ENCODE measurements around the gene HOMEZ. TPM values are rescaled to one million over a fixed set of nuclear protein-coding genes. Genes with fewer than 3 reads are reported as not detected.

Gene HOMEZ
- total and polyA plus RNA-seq, 2 donors from 2014 or later, result 14.8 to 18.5 TPM

GRCh38 chr14:23324455-23324846, 38.5 kb upstream of the HOMEZ start:
- Histone ChIP-seq H3K4me3 (ENCODE audit: low read length in 3 of 3) (no peak overlapping the region), H3K9me3 (ENCODE audit: control insufficient read depth in 2 of 3, insufficient read depth in 1 of 3, low read length in 3 of 3) (no peaks in the 10 kb centered on the region), H3K27me3 (ENCODE audit: control insufficient read depth, insufficient read depth, low read length) (no peaks in the 10 kb centered on the region), H3K9ac (ENCODE audit: low read length in 3 of 3) (no peak overlapping the region), H3K36me3 (ENCODE audit: control insufficient read depth in 2 of 3, insufficient read depth in 3 of 3, low read length in 3 of 3) (peaks cover 9 to 25% (median 10%) of the 10 kb centered on the region in 3 donors), H3K4me1 (ENCODE audit: control insufficient read depth in 2 of 3, insufficient read depth in 2 of 3, low read depth in 1 of 3, low read length in 3 of 3) (peaks cover 3 to 19% (median 16%) of the 10 kb centered on the region in 3 donors), H3K27ac (ENCODE audit: low read depth in 2 of 2, low read length in 2 of 2) (no peak overlapping the region)
- FAIRE-seq (no peak), DNase-seq (no peak)
- no peak for TF ChIP-seq CTCF (IDR thresholded peaks at IDR 0.05; ENCODE audit: borderline replicate concordance, extremely low read depth, insufficient read depth)
- intact Hi-C loops (cut with DNase I), result no loop called here

GRCh38 chr14:23323838-23324454, 38.0 kb upstream of the HOMEZ start:
- Histone ChIP-seq H3K9me3 (ENCODE audit: control insufficient read depth in 2 of 3, insufficient read depth in 1 of 3, low read length in 3 of 3) (no peaks in the 10 kb centered on the region), H3K4me3 (ENCODE audit: low read length in 3 of 3) (no peak overlapping the region), H3K27me3 (ENCODE audit: control insufficient read depth, insufficient read depth, low read length) (no peaks in the 10 kb centered on the region), H3K4me1 (ENCODE audit: control insufficient read depth in 2 of 3, insufficient read depth in 2 of 3, low read depth in 1 of 3, low read length in 3 of 3) (peaks cover 3 to 19% (median 16%) of the 10 kb centered on the region in 3 donors), H3K36me3 (ENCODE audit: control insufficient read depth in 2 of 3, insufficient read depth in 3 of 3, low read length in 3 of 3) (peaks cover 9 to 25% (median 10%) of the 10 kb centered on the region in 3 donors), H3K27ac (ENCODE audit: low read depth in 2 of 2, low read length in 2 of 2) (no peak overlapping the region), H3K9ac (ENCODE audit: low read length in 3 of 3) (no peak overlapping the region)
- DNase-seq (no peak), FAIRE-seq (no peak)
- intact Hi-C loops (cut with DNase I), result no loop called here
- no peak for TF ChIP-seq CTCF (IDR thresholded peaks at IDR 0.05; ENCODE audit: borderline replicate concordance, extremely low read depth, insufficient read depth)

GRCh38 chr14:23322568-23323517, 36.9 kb upstream of the HOMEZ start:
- FAIRE-seq, result no peak
- peaks cover 3 to 19% (median 16%) of the 10 kb centered on the region in 3 donors for H3K4me1 ChIP-seq (ENCODE audit: control insufficient read depth in 2 of 3, insufficient read depth in 2 of 3, low read depth in 1 of 3, low read length in 3 of 3)
- intact Hi-C loops (cut with DNase I), result no loop called here

More at GRCh38 chr14:23322568-23323517, 36.9 kb upstream of the HOMEZ start:
- no peaks in the 10 kb centered on the region for H3K27me3 ChIP-seq (ENCODE audit: control insufficient read depth, insufficient read depth, low read length)
- no peak for TF ChIP-seq CTCF (IDR thresholded peaks at IDR 0.05; ENCODE audit: borderline replicate concordance, extremely low read depth, insufficient read depth)
- DNase-seq, result no peak
- peaks cover 9 to 25% (median 10%) of the 10 kb centered on the region in 3 donors for H3K36me3 ChIP-seq (ENCODE audit: control insufficient read depth in 2 of 3, insufficient read depth in 3 of 3, low read length in 3 of 3)
- H3K27ac ChIP-seq (ENCODE audit: low read depth in 2 of 2, low read length in 2 of 2), result peak overlapping the region; percentile 68 to 92
- H3K9me3 ChIP-seq (ENCODE audit: control insufficient read depth in 2 of 3, insufficient read depth in 1 of 3, low read length in 3 of 3), result no peaks in the 10 kb centered on the region
- peak overlapping the region; percentile 89 to 100 (median 96) for H3K4me3 ChIP-seq (ENCODE audit: low read length in 3 of 3)
- H3K9ac ChIP-seq (ENCODE audit: low read length in 3 of 3), result peak overlapping the region; percentile 84 to 98 (median 95)
